SW480 (cell line): ENCODE data around the gene C14orf119.
A peak's percentile ranks its signal among the peaks of the same experiment; 100 is the strongest.

Experiments used
- DNase-seq: peaks from one replicate; pipeline ENCODE4 v3.0.0-alpha.2; 2016; ENCODE audit warnings: low spot score

The C14orf119 gene

DNA sequence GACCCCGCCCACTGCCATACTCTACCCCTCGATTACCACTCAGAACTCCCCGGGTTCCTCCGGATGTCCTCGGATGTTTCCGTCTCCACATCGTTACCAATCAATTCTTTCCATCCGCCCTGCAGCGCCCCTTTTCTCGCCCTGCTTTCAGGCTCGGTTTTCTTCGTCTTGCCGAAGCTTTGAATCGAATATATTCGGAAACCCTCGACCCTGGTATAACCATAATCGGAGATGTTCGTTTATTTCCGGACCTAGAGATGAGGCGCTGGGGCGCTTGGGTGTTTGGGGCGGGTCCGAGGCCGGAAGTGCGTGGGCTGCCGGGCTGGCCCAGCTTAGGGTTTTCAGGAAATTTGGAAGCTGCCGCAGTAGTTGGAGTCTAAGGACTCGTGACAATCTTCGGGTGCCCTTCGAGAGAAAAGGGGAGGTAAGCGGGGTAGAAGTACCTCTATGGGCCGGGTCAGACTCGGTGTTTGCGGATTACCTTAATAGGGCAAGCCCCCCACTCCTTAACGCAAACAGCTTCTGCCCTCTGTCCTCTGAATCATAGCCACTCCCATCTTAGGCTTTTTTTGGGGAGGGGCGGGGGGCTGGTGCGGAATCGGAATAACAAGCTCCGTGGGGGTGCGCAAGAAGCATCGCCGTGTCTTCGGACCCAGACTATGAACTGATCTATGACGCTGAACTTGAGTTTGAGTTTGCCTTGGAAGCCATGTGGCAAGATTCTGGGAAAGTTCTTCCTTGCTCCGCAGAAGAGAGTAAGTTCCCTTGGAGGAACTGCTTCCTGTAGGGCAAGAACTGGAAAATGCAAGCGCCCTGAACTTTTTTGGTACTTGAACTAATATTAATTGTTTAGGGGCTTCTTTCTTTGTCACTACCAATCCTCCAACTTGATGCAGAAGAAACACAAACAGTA is at the start of gene C14orf119:
TSS of gene C14orf119 (plus strand) at position 310 of the 913 bp plus-strand sequence. CDS start 2,154 bp downstream, outside the sequence.
- DNase-seq: peak; percentile 99

GRCh38 chr14:23047034-23047634 is 48.2 kb upstream of the C14orf119 start:
- DNase-seq: no peak

GRCh38 chr14:23047751-23048693 is 47.3 kb upstream of the C14orf119 start:
- DNase-seq: no peak

- no peak for DNase-seq
Measured at GRCh38 chr14:23049011-23049410, 46.3 kb upstream of the C14orf119 start.

- no peak for DNase-seq
Measured at GRCh38 chr14:23051141-23052057, 43.9 kb upstream of the C14orf119 start.

DNA sequence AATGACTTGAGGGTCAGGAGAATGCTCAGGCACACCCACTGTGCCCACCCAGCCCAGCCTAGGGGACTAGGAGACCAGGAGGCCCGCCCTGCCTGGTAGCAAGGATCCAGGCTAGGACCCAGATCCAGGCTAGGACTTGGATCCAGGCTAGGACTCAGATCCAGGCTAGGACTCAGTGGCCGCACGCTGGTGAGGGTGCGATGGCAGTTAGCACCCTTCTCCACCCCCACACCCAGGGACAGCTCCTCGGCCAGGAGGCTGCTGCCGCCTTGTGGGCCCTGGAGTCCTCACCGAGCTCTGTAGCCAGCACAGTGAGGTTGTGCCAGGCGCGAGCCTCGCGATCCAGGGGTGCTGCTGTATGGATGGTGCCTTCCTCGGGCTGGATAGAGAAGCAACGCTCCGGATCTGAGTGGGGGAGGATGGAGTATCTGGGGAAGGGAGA is 43.1 kb upstream of the C14orf119 start:
- DNase-seq: no peak

- DNase-seq: no peak
Measured at GRCh38 chr14:23052671-23053070, 42.6 kb upstream of the C14orf119 start.

GRCh38 chr14:23053426-23053825 is 41.9 kb upstream of the C14orf119 start:
- DNase-seq: no peak

- no peak for DNase-seq
Measured at GRCh38 chr14:23054000-23054811, 41.1 kb upstream of the C14orf119 start.

DNA sequence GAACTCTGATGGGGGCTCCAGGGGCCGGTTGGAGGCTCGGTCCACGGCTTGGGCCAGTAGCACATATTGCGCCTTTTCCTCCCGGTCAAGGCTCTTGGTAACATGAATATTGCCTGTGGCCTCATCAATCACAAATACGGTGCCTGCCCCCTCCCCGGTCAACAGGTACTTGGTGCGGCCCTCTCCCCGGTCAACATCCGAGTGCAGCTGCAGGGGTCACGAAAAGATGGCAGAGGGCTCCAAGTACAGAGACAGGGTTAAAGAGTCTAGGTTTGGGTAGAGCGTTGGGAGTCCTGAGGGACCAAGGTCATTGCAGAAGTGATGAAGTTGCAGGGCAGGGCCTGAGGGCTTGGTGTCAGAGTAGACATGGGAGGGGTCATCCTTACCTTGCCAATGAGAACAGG is 40.2 kb upstream of the C14orf119 start:
- no peak for DNase-seq

DNA sequence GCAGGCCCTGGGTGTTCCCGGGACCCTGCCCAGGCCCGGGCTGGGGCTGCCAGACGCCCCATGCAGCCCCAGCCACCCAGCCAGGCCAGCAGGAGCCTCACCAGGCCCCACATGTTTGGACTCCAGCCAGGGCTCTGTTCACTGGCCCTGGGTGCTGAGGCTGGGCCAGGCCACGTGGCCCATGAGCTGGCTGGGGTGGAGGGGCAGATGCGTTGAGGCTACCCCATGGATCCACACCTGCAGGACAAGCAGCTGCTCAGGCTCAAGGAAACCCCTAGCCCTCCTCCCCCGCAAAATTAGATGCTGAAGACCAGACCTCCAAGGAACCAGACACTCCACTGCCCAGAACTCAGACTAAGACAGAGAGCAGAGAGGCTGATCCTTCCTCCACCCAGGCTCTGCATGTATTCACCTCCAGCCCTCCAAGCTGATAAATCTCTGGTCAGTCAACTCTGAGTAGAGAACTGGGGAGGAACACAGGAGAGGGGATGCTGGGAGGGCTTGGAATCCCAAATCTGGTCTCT is 39.6 kb upstream of the C14orf119 start:
- DNase-seq: no peak

DNA sequence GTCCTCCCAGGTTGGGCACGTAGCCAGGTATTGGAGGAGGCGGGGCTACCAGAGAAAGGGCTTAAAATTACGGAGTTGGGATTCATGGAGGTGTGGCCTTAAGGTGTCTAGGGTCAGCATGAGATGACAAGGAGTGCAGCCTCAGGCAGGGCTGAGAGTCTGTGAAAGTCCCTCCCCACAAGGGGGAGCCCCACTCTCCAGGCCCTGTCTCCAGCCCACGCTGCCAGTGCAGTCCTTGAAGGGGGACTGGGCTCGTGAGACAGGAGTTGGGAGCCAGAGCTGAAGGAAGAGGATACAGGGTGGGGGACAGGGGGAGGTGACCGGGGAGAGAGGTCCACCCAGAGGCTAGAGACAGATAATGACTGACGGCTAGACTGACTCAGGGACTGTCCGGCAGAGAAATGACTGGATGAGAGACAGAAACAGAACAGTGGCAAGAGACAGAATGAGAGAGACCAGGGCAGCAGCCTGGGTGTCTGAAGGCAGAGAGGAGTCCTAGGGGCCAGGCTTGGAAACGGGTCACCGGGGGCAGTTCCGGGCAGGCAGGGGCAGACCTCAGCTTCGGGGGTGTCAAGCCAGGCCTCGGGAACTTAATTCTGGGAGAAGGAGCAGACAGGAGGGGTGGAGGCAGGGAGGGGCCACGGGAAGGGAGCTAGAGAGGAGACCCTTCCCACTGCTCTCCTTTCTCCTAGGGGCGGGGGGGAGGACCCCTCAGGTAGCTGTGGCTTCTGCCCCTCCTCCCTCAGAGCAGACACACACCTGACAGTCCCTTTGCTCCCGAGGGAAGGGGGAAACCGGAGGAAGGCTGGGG is 39.0 kb upstream of the C14orf119 start:
- peak; percentile 78 for DNase-seq

DNA sequence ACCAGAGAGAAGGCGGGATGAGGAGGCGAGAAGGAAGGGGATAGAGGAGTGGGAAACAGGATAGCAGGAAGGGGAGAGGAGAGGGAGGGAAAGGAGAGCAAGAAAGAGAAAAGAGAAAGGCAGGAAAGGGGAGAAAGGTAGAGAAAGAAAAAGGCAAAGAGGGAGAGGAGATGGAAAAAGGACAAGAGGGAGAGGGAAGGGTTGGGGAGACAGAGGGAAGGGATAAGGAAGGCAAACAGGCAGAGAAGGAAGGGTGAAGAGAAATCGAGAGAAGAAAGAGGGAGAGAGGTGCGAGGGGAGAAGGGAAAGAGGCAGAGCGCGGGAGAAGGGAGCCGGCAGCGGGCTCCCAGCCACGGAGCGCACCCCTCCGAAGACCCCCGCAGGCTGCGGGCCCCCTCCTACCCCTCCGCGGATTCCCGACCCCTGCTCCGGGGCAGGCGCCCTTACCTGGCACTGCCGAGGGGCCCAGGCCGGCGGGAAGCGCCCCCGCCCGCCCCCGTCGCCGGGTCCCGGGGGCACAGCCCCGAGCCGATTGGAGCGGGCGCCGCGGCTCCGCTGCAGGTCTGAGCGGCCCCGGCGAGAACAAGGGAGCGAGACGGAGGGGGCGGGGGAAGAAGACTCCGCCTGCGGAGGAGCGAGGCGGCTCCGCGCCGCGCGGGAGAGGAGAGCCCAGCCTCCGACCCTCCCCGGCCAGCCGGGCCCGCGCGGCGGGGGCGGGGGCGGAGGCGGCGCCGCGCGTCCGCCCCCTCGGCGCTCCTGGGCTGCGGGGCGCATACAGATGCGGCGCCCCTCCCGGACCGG is 38.1 kb upstream of the C14orf119 start, which contains the start of gene CDH24:
TSS of gene CDH24 (minus strand) at position 565 of the 801 bp plus-strand sequence. CDS start 1,787 bp downstream, outside the sequence.
- DNase-seq: peak; percentile 51

DNA sequence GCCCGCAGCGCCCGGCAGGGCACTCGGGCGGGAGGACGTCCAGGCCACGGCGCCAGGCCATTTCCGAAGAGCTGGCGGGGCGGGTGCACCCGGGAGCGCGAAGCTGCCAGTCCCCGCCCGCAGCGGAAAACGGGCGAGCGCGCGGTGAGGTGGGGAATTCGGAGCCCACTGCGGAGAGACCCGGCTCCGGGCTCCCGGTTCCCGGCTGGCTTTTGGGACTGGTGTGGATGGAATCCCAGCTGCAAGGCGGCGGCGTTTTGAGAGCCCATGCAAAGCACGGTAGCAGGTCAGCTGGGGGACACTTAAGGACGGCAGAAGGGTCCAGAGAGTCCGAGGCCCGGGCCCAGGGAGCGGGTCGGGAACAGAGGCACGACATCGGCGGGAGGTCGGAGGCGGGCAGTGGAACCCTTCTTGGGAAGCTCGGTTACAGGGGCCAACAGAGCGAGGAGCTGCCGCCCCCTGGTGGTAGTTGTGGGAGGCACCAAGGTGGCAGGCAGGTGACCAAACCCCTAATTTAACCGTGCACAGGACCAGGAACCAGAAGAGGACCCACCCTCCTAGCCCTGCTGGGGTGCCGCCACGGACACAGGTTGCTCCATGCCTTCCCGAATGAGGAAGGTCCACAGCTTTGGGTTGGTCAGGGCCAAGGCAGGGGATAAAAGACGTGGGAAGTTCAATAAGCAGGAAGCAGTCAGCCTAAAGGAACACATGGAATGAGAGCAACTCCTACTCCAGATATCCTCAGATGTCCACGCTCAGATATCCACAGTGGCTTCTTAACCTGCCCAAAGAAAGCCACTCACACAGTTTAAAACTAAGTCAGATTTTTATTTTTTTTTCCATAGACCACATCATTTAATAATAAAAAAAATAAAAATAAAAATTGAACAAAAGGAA is 37.3 kb upstream of the C14orf119 start:
- DNase-seq: peak; percentile 83

GRCh38 chr14:23058654-23059504 is 36.4 kb upstream of the C14orf119 start:
- no peak for DNase-seq
